ENCODE data around the gene GTF2F1.

DNA sequence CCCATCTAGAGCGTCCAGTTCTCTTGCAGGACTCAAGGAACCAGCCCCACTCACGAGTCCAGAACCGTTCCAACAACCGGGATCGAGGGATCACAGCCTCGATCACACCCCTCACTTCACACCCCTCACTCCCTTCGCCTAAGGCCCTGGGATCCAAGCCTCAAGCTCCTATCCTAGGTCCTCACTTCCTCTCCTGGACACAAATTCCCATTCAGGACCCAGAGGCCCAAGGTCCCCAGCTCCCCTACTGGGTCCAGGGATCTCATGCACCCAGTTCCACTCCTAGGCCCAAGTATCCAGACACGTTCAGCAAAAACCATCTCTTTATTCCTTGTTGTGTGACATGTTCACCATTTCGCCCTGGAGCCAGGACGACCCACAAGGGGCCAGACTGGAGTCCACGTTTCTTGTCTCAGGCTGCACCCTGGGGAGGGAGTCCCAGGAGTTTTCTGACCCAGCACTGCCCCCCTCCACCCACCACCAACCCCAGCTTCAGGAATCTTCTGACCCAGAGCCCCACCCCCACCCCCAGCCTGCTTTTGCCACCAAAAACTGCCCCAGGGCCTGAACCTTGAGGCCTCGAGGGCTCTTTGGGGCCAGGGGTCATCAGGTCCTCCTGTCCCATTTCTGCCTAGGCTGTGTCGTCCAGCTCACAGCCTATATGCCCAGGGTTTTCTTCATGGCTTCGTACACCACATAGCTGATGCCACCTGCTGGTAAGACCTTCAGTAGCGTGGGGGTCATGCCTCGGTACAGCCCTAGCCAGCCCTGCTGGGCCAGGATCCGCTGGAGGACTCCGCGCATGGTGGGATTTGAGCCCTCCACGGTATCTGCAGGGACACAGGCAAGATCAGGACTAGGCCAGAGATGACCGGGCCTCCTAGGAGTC is 33.0 kb upstream of the GTF2F1 start:
- TF ChIP-seq EZH2 (IDR thresholded peaks at IDR 0.05; ENCODE audit: borderline replicate concordance, insufficient read depth, low read depth, low read length, poor library complexity, severe bottlenecking) = no peak
- TF ChIP-seq, protein P1, sequence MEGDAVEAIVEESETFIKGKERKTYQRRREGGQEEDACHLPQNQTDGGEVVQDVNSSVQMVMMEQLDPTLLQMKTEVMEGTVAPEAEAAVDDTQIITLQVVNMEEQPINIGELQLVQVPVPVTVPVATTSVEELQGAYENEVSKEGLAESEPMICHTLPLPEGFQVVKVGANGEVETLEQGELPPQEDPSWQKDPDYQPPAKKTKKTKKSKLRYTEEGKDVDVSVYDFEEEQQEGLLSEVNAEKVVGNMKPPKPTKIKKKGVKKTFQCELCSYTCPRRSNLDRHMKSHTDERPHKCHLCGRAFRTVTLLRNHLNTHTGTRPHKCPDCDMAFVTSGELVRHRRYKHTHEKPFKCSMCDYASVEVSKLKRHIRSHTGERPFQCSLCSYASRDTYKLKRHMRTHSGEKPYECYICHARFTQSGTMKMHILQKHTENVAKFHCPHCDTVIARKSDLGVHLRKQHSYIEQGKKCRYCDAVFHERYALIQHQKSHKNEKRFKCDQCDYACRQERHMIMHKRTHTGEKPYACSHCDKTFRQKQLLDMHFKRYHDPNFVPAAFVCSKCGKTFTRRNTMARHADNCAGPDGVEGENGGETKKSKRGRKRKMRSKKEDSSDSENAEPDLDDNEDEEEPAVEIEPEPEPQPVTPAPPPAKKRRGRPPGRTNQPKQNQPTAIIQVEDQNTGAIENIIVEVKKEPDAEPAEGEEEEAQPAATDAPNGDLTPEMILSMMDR (IDR thresholded peaks at IDR 0.05) = no peak
